Measurements from ENCODE around the gene MAP1LC3C. TPM values are rescaled to one million over a fixed set of nuclear protein-coding genes. Genes with fewer than 3 reads are reported as not detected.

The MAP1LC3C gene
- total and polyA plus RNA-seq, 9 of the 15 experiments (the other 6 are each of a cell fraction or from before 2014, with no cell fraction given) = not detected

DNA sequence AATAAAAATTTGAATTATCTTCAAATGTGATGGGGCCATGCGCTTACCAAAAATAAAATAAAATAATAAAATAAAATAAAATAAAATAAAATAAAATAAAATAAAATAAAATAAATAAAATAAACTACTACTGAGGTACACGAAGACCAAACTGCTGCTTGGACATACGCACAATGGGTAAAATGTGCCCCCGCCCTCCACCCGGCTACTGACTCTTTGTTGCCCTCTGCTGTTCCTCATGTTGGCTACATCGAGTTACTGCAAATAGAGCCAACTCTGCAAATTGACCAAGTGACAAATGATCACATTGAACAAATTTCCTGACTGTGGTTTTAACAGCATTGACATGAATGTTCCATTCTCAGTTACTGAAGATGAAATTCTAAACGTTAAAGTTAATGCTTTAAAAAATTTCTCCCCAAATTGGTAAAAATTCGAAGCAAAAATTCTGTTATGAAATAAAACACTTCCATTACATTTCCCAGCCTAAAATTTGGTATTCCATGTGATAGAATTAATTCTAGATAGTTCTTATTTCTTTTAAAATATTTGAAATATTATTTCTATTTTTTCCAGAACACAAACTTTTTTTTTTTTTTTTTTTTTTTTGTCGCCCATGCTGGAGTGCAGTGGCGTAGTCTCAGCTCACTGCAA is 18.8 kb upstream of the MAP1LC3C start (continued):
- TF ChIP-seq KLF16 (IDR thresholded peaks at IDR 0.05) (peak; percentile 20; the same call in 1 of the 2 replicates), MGA (IDR thresholded peaks at IDR 0.05) (no peak), FOXK2 (conservative IDR thresholded peaks at IDR 0.05 in 1 of 2, IDR thresholded peaks at IDR 0.05 in 1 of 2; ENCODE audit: low read depth in 2 of 2) (0 out of 4 replicates have a peak, but pooled peaks of 1 of the 2 experiments have one; percentile 31), REST (IDR thresholded peaks at IDR 0.05; ENCODE audit: borderline replicate concordance) (peak; percentile 72), REST (CRISPR knock-in tag; IDR thresholded peaks at IDR 0.05; ENCODE audit: low read depth) (no peak), HDAC1 (IDR thresholded peaks at IDR 0.05) (no peak), HDAC3 (IDR thresholded peaks at IDR 0.05; ENCODE audit: borderline replicate concordance, partially characterized antibody) (peak; percentile 34), ZNF384 (IDR thresholded peaks at IDR 0.05; ENCODE audit: low read depth, low read length) (no peak)
